Activated CD8-positive, alpha-beta memory T cell treated with anti-CD3 and anti-CD28 coated beads, Interleukin-2, amount 50 U/mL, for 1 hour (primary cell): ENCODE results near the gene WDFY3.
"Not testable (repeated sequence)": the region's sequence is repeated elsewhere in the genome, so short reads cannot be mapped to it uniquely, and the experiment has no call there.

Source experiments
- DNase-seq: peaks from one replicate; pipeline ENCODE4 v3.0.0-alpha.2; 2020; ENCODE audit errors: extremely low read depth

Gene WDFY3

DNA sequence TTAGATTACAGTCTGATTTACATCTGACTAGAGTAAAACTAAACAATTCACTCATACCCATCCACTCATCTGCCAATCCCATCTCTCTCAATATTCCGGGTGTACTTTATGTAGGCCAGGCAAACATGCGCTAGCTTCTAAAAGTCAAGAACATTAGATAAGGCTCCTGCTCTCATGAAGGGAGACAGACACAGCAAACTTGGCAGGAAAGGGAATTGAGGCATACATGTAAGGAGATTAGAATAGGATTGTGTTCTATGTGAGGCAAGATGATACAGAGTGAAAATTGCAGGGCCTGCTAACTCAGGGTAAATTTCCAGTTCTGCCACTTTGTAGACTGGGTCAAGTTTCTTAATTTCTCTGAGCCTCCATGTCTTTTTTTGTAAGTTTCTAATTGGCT, 247.8 kb downstream of the WDFY3 start:
- no peak for DNase-seq

DNA sequence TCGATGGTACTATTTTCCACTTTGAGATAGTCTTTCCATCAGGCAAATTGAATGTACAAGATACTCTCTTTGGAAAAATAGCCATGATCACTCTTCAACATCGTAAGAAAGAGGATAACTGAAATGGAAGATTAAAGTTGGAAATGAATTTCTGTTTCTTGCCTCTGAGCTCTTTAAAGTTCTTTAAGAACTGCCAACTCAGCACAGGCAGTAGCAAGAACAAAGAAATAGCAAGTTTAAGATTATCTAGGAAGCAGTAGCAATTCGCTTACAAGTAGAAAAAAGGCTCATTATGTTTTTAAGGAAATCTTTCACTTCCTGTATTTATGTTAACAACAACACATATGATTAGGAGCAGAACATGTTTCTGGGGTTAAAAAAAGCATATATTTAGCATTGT, 255.9 kb downstream of the WDFY3 start:
- DNase-seq: no peak

DNA sequence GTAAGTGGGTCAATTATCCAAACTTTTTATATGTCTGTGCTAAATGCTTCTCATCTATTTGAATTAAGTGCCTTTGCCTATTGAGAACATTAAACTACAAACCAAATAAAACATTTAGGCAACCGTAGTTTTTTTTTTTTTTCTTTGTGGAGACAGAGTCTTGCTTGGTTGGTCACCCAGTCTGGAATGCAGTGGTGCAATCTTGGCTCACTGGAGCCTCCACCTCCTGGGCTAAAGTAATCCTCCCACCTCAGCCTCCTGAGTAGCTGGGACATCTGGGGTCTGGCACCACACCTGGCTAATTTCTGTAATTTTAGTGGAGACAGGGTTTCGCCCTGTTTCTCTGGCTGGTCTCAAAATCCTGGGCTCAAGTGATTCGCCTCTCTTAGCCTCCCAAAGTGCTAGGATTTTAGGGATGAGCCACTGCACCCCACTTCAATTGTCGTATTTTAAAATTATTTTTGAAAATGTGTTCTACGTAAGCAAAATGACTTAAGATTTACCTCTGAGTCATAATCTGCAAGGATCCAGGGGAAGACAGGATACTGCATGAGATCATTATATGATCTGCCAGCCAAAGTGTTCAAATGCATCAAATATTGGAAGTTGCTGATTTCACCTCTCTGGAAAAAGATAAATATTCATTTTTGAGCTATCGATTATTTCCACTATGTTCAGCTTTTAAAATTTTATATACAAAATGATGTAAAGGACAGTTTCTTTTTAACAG, 257.9 kb downstream of the WDFY3 start:
- DNase-seq: no peak

DNA sequence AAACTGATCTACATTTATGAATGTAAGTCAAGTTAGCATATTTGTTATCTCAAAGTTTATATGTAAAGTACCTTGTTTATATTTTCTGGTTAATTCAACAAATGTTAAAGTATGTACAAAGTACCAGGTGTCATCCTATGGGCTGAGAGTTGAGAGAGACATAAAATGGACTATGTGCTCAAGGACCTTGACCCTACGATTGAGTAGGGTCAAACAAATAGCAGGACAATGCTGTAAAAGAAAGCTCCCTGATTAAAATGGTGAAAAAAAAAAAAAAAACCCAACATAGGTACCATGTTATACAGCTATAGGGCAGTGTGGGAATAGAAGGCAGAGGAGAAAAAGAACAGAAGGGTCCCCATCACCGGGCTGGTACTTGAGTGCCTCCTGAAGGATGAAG, 260.2 kb downstream of the WDFY3 start:
- no peak for DNase-seq

DNA sequence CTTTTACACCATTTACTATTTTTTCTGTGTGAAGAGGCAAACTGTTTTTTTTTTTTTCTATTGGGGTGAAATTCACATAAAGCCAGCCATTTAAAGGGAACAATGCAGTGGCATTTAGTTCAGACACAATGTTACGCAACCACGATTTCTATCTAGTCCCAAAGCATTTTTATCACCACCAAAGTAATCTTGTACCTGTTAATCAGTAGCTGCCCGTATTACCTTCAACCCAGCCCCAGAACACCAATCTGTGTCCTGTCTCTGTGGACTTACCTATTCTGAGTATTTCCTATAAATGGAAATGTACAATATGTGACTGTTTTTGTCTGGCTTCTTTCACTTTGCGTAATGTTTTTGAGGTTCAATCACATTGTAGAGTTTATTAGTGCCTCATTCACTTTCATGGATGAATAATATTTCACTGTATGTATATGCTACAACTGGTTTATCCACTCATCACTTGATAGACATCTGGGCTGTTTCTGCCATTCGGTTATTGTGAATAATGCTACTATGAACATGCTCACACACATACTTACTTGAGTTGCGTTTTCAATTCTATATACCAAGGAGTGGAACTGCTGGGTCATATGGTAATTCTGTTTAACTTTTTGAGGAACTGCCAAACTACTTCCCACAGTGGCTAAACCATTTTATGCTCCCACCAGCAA, 267.4 kb downstream of the WDFY3 start:
- DNase-seq: no peak

DNA sequence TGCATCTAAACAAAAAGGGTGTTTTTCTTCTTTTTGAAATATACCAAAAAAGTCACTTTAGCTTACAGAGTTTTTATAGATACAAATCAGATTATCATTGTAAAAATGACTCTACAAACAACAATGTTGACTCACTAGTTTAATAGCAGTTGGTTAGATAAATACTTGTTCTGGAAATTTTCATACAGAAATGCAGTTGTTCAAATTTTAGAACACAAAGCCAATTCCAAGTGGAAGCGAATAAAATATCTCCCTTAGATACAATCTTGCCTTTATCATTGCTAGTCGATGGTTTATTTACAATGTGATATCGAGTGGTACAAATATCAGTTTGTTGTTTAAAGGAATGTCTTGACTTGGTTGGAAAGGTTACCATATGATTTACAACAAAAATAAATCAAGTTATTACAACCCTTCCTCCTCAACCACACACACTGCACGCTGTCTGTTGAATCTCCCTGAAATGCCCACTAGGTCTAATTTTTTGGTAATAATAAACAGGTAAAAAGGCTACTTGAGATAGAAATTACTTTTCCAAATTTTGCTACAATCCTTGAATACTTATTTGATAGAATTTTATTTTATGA, 268.8 kb downstream of the WDFY3 start:
- no peak for DNase-seq

DNA sequence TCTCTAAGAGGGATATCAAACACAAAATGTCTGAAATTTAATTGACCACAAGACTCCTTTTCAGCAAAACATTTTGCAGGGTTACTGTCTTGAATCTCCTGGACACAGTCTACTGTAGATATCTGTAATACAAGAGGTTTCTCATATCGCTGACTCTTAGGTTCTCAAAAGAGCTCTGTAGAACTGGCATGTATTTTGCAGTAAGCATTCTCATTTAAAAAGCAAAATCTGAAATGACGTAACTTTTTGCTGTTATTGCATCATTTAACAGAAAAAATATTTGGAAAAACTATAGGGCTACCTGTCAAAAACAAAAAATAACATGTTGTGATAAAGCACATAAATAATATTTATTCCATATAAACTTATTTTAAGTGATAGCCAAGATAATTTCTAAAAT, 269.3 kb downstream of the WDFY3 start:
- DNase-seq: no peak

DNA sequence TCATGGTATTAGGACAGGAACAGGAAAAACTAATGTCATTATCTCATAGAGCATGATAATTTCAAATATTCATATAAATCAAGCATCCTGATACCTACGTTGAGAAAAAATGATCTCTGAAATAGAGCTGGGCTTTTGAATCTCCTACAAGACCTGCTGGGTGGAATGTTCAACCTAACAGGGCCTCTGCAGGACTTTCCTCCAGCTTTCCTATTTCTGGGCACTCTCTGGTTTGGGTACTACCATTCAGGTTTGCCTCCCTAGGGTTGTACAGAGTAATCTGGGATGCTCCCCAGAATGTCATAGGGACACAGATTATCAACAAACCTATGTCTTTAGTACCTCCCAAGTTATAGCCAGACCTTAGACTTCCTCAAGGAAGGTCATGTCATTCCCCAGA, 274.7 kb downstream of the WDFY3 start:
- no peak for DNase-seq

DNA sequence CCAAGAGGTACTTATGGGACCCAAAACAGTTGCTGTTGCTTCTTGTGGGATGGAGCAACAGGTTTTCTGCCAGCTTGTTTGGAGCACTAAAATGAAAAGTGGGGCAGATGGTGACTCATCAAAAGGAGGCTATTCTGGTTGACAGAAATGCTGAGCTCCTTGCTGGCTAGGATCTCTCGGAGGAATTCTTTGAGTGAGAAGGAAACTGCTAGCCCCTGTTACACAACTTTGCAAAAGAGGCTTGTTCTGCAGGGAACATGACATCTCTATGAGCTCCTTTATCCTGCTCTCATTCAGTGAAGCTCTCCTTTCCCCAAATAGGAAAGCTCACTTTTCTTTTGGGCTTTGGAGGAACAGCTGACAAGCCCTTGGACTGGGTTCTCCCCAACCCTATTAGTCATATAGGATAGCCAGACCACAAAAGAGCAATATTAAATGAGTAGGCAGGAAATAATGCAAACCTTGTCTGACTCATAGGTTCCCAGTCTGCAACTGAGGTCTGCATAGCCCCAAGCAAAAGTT, 275.3 kb downstream of the WDFY3 start:
- no peak for DNase-seq

DNA sequence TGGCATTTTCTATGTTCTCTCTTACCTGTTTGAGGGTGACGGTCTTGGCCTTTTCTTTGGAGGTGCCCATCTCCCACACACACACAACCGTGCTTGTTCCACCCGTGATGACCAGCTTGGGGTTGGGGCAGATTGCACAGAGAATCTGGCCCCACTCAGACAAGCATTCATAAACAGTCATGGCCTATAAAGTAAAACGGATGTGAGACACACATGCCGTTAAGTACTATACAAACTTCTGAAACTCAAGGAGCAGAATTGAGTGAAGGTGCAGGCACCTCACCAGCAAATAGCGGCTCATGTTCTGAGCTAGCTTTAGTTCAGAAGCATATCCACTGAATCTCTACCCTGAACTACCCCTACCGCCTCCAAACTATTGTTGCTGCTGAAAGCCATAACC, 276.0 kb downstream of the WDFY3 start:
- DNase-seq: no peak

DNA sequence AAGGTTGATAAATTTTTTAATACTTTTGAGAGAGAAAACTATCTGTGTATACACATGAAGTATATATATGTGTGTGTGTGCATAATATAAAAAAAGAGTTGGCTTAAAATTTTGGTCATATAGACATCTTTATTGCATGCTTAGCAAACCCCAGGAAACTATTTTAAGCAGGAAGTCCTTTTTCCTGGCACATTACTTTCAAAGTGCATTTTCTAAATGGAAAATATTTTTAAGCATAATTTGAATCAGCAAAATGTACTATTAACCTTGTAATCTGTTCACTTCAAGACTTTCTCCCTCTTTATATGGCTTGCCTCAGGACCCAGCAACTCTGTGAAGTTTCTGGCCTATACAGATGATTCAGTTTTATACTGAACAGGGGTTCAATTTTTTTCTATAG, 277.3 kb downstream of the WDFY3 start:
- no peak for DNase-seq

DNA sequence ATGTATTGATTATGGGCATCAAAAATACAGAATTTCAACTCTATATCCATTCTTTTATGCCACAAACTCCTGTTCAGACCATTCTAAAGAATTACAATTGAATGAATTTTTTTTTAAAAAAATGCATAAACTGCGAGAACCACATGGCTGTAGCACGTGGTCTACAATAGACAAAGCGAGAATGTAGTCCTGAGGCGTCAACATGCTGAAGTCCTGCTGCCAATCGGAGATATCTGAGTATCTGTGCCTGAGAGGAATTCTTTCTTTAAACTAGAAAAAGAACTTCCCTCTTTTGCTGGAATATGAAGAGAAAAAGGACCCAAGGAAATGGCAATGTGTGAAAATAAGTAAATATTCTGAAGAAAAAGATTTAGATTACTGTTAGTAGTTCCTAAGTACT, 277.9 kb downstream of the WDFY3 start:
- DNase-seq: no peak

DNA sequence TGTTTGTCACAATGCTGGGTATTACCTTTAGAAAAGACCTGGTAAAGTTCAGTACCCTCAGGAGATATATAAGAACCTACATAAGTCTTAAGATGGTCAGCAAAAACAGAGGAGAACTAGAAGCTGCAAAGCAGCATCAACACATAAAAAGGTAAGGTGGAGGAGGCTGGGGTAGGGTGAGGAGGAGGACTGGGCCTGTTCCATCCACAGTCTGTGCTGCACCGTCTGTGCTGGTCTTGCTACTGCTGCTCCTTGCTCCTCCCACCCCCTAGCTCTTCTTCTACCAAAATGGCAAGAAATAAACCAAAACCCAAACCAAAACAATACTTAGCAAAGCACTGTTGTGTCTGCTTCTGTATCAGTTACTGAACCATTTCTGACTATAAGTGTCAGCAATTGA, 281.4 kb downstream of the WDFY3 start:
- DNase-seq: no peak

DNA sequence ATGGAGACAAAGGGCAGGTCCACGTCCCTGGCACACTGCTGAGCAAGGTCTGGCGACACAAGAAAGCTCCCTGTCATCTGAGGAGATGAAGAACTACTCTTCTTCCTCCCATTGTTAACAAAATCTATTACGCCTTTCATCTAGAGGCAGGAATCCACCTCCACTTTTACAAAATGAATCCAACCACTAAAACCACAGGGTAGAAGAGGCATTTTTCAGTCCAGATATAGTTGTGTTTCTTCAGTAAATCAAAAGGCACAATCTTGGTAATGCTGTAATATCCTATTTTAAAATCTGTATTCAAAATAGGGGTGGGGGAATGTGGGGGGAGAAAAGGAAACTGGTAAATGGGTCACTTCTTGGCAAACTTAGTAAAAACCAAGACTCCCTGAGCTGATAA, 282.1 kb downstream of the WDFY3 start:
- no peak for DNase-seq

DNA sequence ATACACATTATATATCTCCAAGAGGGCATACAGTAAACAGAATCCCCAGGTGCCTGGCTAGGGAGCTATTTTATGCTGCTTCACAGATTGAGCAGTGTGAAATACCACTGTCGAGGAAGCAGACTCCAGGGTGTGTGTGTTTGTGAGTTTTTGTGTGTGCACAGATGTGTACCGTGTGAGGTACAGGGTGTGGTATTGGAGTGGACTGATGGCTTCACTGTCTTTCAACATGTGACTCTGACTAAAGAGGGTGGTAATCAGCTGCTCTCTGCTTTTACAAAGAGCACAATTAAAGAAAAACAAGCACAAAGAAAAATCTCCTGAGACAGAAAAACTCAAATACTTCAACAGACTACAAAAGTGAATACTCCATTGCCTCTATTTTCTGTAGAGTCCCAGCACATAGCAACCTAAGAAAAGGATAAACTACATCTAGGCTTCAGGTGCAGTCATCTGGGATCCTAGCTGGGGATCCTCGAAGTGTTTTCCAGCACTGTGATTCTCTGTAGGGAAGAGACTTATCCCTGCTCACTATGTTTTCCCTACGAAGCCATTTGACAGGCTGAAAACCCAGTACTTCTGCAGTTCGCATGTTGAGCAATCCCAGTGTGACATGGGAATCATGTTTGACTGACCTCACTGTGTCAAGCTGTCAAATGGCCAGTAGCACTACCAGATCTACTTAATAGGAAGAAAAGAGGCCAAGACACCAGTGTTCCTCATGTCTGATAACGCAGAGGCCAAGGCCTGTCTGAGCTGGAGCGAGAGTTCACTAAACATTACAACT, 283.2 kb downstream of the WDFY3 start:
- DNase-seq: no peak

DNA sequence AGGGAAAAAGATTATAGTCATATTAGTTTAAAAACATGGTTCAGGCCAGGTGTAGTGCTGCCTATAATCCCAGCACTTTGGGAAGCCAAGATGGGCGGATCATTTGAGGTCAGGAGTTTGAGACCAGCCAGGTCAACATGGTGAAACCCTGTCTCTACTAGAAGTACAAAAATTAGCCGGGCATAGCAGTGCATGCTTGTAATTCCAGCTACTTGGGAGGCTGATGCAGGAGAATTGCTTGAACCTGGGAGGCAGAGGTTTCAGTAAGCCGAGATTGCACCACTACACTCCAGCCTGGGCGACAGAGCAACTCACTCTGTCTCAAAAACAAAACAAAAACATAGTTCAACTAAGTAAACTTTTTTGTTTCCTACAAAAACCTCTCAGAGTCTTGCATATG, 283.8 kb downstream of the WDFY3 start:
- not testable (repeated sequence) for DNase-seq

DNA sequence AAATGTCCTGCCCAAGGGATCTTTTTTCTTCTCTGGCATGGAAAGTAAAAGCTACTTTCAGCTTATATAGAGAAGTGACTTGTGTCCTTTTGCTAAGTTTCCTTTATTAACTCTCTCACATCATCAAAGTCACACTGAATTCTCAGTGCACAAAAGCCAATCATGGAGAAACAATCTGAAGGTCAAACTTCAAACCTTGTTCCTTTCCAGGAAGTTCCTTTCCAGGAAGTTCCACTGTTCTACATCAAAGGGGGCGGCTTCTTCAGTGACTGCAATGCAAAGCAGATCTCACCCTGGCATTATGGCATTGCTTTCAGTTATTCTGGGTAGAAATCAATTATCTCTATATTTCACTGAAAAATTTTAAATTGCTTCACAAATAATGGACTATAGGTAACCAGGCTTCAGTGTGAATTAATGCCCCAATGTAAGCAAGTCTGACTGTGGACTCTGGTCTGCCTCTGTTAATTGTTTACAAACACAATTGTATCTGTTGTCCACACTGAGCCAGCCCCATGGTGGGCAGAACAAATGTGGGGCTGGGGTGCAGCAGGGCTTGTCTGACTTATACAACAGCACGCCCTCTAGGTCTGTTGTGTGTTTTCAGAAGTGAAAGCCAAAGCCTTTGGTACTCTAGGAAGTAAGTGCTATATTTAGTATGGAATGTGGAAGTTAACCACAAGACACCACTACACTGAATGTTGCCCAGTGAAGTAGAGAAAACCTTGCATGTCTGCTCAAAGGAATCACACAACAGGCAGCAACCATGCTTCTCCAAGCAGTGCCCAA, 284.8 kb downstream of the WDFY3 start:
- no peak for DNase-seq

DNA sequence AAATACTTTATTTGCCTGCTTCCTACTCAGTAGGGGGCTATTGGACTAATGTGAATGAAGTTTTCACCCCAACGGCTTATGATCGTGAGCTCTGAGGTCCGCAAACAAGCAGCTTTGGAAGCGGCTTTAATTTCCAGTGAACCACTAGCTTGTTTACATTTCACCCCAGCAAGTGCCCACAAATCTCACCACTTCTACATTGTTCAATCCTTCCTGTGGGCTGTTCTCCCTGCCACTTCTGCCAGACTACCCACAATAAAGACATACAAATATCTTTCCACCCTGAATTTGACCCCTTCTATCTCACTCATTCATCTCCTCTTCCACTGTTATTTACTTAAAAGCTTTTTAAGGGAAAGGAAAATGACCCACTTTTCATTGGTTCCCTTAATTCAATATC, 285.5 kb downstream of the WDFY3 start:
- DNase-seq: no peak

DNA sequence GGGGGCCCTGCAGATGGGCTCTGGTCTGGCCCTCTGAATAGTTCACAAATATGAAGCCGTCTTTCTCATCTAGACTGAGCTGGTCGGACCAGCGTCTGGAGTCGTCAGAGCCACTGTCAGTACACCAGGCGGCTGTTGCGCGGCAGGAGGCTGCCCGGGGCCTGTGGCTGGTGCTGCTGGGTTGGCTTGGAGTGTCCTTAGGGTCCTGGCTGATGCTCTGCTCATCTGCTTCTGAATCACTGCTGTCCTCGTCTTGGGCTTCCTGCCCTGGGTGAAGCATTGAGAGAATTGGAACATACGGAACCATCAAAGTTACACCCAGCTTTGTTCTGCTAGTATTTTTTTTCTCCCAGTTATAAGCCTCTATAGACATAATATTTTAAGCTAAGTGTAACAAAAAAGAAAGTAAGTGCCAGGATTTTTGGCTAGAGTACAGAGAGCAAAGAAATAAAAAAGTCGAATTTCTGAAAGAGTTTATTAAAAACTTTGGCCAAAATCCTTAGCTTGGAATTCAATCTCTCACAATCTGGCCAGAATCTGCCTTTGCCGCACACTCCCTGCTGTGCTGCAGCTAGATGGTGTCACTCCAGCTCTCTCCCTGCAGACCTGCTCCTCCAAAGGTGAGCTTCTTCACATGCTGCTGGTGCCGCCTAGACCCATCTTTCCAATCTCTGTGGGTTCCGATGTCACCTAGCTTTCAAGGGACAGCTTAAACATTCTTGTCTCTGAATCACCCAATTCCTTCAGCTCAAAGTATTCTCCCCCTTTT, 287.3 kb downstream of the WDFY3 start:
- no peak for DNase-seq

DNA sequence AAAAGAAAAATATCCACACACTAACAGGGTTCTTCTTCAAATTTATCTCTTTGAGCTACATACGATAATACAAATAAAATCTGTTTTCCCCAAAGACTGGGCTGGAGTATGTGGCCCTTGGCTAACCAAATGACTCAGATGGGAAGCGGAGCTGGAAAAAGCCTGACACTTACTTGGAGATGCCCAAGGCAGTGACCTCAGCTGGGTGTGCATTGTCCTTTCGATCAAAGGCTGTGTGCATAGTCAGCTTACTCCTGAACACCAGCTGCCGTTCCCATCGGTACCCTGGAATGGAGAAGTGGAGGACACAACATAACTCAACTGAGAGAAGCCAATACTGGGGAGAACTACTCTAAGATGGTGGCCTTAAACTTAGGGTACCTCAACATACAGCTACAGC, 288.5 kb downstream of the WDFY3 start:
- no peak for DNase-seq

DNA sequence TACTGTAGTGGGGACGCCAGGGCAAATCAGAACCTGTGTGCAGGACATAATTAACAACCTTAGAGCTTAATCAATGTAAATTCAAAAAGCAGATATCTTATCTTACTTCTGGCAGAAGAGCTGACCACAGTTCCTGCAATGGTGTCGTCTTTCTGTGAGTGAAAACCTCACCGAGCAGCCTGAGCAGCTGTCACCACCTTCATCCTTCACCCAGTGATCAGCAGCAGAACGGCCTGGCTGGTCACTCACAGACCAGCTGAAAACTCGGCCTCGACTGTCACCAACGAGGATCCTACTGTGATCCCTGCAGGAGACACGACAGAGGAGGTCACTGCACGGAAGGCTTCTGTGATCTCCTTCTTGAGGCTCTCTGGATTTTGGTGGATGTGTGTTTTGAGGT, 289.4 kb downstream of the WDFY3 start:
- DNase-seq: no peak
